ENCODE results near the gene OR4K13.

Gene OR4K13

GRCh38 chr14:20035938-20036337, at the start of gene OR4K13:
TSS of gene OR4K13 (minus strand) at chr14:20036038. CDS start at chr14:20034758, 1,280 bp downstream.
- DNase-seq = no peak

- DNase-seq = no peak
Measured at GRCh38 chr14:20059745-20060144, 23.9 kb upstream of the OR4K13 start, which contains the start of gene OR4L1. TSS of gene OR4L1 (plus strand) at chr14:20060045. CDS start at chr14:20060045, 0 bp downstream.

- DNase-seq = no peak
Measured at GRCh38 chr14:20048202-20048601, 12.4 kb upstream of the OR4K13 start.

- DNase-seq = no peak
Measured at GRCh38 chr14:20044243-20044642, 8.4 kb upstream of the OR4K13 start.

- no peak for DNase-seq
Measured at GRCh38 chr14:20035449-20035848, 389 bp downstream of the OR4K13 start.

- no peak for DNase-seq
Measured at GRCh38 chr14:20031058-20031457, 4.8 kb downstream of the OR4K13 start.

GRCh38 chr14:20019257-20019865, 16.5 kb downstream of the OR4K13 start, which contains the start of gene OR4K14:
TSS of gene OR4K14 (minus strand) at chr14:20019307. CDS start at chr14:20015193, 4,114 bp downstream.
- no peak for DNase-seq

GRCh38 chr14:20008156-20008555, 27.7 kb downstream of the OR4K13 start:
- DNase-seq = no peak

- DNase-seq = no peak
Measured at GRCh38 chr14:20002319-20002718, 33.5 kb downstream of the OR4K13 start.

GRCh38 chr14:20001863-20002262, 34.0 kb downstream of the OR4K13 start, which contains the start of gene OR4Q2:
TSS of gene OR4Q2 (plus strand) at chr14:20002163.
- no peak for DNase-seq

- no peak for DNase-seq
Measured at GRCh38 chr14:19993438-19993837, 42.4 kb downstream of the OR4K13 start.
